ENCODE data around the gene SERGEF.

- TF ChIP-seq CTCF (IDR thresholded peaks at IDR 0.05; ENCODE audit: insufficient read depth, low read length) = no peak
- no peak for TF ChIP-seq POLR2AphosphoS5 (IDR thresholded peaks at IDR 0.05; ENCODE audit: low read depth)
- no peak for TF ChIP-seq REST (IDR thresholded peaks at IDR 0.05; ENCODE audit: insufficient replicate concordance, low read depth)
- TF ChIP-seq GABPA (IDR thresholded peaks at IDR 0.05; ENCODE audit: low read depth) = no peak
- TF ChIP-seq SPI1 (IDR thresholded peaks at IDR 0.05; ENCODE audit: borderline replicate concordance, low read depth) = no peak
Measured at GRCh38 chr11:17792161-17792560, 220.7 kb downstream of the SERGEF start.

All from HL-60 (cell line).